ENCODE measurements around the gene RTF1. TPM values are rescaled to one million over a fixed set of nuclear protein-coding genes. Genes with fewer than 3 reads are reported as not detected.

RTF1 gene
- total RNA-seq = 13.9 and 22.6 TPM in 2 replicates

DNA sequence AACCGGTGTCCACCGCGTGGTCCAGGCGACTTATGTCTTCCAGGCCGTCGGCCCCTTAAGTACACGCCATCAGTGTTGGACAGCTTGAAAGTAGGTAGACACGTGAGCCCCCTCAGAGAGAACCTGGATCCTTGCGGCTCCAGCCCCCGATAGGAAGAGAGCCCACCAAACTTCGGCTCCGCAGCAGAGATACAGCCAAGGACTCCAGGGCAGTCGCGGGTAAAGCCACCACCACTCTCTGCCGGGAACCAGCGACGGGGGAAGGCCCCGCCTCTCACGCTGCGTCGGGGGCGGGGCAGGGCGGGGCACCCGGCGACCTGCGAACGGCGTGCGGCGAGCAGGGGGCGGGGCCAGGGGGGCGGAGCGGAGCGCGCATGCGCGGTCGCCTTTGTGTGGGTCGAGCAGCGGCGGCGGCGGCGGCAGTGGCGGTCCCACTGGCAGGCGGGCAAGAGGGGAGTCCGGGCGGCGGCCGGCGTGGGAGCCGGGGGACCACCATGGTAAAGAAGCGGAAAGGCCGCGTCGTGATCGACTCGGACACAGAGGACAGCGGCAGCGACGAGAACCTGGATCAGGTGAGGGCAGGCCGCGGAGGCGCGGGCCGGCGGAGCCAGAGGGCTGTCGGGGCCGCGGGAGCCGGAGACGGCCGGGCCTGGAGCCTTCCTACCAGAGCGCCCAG lies at the start of gene RTF1:
Gene RTF1, plus strand, starts transcription at position 354 of the 676 bp plus-strand sequence. Its CDS starts 21 bp downstream, at position 375.

DNA sequence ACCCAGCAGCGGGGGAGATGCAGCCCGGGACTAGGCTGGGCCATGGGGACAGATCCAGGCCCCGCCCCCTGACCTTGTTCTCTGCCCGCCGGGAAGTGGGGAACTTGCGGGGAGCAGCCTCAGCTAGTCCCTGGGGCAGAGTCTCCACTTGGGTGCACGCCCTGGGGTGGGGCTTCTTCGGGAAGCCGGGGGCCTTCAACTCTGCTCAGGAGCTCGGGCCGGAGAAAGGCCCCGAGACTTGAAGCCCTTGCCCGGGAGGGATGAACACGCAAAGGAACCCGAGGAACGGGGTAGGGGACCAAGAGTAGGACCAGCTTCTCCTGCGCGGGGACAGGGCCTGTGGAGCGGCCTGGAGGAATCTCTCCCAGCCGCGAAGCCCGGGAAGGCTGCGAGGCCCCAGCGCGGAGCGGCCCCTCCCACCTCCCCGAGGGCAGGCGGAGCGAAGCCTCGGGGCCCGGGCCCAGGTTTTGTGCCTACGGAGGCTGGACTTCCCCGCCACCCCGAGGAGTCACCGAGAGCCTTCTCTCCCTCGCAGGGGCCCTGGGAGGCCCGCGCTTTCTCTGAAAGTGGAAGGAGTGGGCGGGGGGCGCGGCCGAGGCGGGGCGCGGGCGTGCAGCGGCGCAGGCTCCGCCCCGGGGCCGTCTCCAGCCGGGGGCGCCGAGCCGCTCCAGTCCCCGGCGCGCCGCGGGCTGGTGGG lies 76.5 kb downstream of the RTF1 start, which contains the start of gene ITPKA:
Gene ITPKA, plus strand, starts transcription at position 670 of the 697 bp plus-strand sequence. CDS start 54 bp downstream, outside the sequence.

DNA sequence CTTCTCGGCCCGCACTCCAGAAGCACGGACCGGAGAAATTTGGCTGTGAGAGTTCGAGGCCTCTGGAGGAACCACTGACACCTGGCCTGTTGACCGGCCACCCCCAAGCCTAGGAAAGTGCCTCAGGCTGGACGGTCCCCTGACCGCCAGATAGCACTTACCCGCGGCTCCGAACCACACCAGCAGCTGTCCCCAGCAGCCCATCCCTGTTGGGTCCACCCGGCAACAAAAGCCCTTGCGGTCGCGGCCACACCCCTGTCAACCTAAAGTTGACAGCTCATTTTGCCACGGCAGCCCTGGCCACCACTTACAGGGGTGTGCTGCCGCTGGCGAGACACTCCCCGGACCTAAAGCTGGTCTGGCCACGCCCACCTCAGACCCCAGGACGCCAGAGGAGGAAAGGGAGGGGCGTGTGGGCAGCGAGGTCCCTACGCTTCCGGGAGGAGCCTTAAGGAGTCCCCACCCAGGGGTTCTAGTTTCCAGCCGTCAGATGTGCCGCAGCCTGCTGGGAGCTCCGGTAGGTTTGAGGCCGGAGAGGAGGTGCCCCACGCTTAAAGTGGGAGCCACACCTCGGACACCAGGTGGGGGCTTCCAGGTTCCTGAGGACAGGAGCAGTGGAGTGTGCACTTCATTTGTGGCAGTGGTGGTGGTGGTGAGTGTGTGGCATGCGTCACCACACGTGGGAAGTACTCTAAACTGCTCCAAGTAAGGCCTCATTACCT lies 96.8 kb downstream of the RTF1 start, which contains the start of gene LTK:
Gene LTK, minus strand, starts transcription at position 322 of the 722 bp plus-strand sequence. Its CDS starts 118 bp downstream, at position 204.

Other genes starting within 250 kb of the RTF1 start
- gene EXD1, start 186.3 kb upstream of the RTF1 start, total RNA-seq = 0.57 TPM in 1 of 2 replicates, not detected in the other
- gene CHP1, start 185.8 kb upstream of the RTF1 start, total RNA-seq = 120 and 171 TPM in 2 replicates
- 7.6 and 22.3 TPM in 2 replicates for gene OIP5, start 84.5 kb upstream of the RTF1 start, total RNA-seq
- gene NUSAP1, start 84.2 kb upstream of the RTF1 start, total RNA-seq = 31.2 and 75.4 TPM in 2 replicates
- 27.2 and 37.6 TPM in 2 replicates for gene NDUFAF1, start 14.6 kb upstream of the RTF1 start, total RNA-seq
- 0.62 and 1.8 TPM in 2 replicates for gene ITPKA, start 76.8 kb downstream of the RTF1 start, total RNA-seq
- not detected in 2 replicates for gene LTK, start 96.7 kb downstream of the RTF1 start, total RNA-seq
- gene RPAP1, start 127.2 kb downstream of the RTF1 start, total RNA-seq = 32.5 and 43.3 TPM in 2 replicates
- 3.7 and 4.6 TPM in 2 replicates for gene TYRO3, start 142.1 kb downstream of the RTF1 start, total RNA-seq
- gene MGA, start 243.3 kb downstream of the RTF1 start, total RNA-seq = 7.6 and 9.9 TPM in 2 replicates